ENCODE data around the gene ANAPC2. TPM values are rescaled to one million over a fixed set of nuclear protein-coding genes. Genes with fewer than 3 reads are reported as not detected.
"Not testable (repeated sequence)": the region's sequence is repeated elsewhere in the genome, so short reads cannot be mapped to it uniquely, and the experiment has no call there.

The ANAPC2 gene
- total RNA-seq, 1 experiment from 2014 or later = 23.5 TPM

GRCh38 chr9:137147091-137147792 is 41.1 kb downstream of the ANAPC2 start:
- no peak for DNase-seq (ENCODE audit: low read depth)

DNA sequence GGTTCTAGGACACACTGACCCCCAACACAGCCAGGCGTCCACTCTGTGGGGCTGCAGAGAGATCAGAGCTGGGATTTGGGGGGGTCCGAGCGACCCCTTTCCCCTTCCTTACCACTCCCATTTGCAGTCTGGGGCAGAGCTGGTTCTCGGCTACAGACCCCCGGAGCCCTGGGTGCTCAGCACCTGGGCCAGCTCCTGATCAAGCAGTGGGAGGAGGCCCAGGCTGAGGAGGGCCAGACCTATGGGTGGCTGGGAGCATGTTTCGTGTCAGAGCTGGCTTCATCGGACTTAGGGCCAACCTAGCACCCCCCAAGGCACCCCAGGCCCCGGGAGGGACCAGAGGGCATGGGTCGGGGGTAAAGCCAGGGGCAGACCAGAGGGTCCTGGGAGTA is 41.8 kb downstream of the ANAPC2 start:
- no peak for DNase-seq (ENCODE audit: low read depth)

DNA sequence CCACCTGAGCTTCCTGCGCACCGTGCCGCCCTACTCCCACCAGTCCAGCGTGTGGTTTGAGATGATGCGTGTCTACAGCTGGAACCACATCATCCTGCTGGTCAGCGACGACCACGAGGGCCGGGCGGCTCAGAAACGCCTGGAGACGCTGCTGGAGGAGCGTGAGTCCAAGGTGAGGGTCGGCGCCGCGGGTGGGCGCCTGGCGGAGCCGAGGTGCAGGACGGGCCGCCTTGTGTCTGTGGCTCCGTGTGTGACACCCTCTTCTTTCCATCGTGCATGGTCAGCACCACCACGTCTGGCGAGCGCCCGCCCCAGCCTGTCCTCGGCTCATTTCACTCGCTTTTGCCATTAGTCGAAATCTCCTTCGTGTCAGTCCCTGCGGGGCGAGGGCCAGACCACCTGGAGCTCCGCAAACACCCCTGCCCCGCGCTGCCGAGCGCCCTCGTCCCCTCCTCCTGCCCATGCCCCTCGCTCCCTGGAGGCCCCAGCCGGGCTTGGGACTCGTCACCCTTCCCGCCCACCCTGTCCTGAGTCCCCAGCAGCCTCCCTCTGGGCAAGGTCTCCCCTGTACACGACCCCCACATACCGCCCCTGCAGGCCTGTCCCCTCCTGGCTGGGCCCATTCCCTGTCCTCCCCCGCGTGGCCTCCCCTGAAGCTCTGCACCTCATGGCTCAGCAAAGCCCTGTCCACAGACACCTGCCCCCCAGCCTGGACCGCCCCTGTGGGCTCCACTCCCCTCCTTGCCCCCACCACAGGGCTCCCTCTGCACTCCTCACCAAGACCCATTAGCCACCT is 42.4 kb downstream of the ANAPC2 start:
- DNase-seq (ENCODE audit: low read depth) = no peak

DNA sequence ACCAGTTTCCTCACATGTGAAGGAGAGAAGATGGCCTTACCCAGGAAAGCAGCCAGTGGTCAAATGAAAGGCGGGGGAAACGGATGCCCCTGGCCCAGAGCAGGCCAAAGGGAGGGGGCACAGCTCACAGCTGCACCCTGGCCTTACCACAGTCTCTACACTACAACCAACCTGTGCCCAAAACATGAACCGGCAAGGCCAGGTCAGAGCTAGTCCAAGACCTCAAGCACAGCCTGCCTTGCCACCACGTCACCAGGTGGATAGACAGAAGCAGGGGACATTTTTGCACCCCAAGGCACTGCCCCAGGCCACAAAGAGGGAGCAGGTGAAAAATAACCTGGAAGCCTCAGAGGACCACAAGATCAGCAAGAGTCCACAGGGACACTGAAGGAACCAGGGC is 44.9 kb downstream of the ANAPC2 start:
- no peak for DNase-seq (ENCODE audit: low read depth)

- no peak for DNase-seq (ENCODE audit: low read depth)
Observed at GRCh38 chr9:137141976-137142936, 46.1 kb downstream of the ANAPC2 start.

DNA sequence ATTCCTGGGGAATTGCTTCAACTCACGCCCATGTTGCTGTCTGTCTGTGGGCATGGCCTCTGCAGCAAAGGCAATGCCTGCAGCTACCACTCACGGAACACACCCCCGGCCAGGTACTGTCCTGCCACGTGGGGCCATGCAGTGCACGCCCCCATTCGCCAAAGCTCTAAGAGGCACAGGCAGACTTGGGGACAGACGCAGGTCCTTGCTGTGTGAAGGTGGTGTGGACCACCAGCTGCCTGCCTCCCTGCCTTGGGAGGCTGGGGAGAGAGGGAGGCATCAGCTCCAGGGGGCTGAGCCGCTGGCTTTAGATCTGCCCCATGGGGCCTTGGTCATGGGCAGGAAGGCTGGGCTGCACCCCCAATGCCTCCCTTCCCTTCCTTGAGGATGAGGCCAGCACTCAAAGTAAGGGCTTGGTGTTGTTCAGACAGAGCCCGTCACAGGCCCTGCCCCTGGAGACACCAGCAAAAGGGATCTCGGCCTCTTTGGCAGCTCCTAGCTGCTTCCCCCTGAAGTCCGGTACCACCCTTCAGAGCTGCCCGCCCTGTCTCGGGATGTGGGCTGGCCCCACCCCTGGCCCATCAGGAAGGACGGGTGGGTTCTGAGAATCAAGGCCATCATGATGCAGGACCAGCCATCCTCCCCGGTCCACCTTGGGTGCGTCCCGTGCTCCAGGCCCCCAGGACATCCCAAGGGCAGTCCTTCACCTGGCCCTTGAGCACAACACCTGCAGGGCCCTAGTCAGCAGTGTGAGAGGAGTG is 47.1 kb downstream of the ANAPC2 start:
- no peak for DNase-seq (ENCODE audit: low read depth)

GRCh38 chr9:137140151-137141012 is 48.0 kb downstream of the ANAPC2 start:
- no peak for DNase-seq (ENCODE audit: low read depth)

DNA sequence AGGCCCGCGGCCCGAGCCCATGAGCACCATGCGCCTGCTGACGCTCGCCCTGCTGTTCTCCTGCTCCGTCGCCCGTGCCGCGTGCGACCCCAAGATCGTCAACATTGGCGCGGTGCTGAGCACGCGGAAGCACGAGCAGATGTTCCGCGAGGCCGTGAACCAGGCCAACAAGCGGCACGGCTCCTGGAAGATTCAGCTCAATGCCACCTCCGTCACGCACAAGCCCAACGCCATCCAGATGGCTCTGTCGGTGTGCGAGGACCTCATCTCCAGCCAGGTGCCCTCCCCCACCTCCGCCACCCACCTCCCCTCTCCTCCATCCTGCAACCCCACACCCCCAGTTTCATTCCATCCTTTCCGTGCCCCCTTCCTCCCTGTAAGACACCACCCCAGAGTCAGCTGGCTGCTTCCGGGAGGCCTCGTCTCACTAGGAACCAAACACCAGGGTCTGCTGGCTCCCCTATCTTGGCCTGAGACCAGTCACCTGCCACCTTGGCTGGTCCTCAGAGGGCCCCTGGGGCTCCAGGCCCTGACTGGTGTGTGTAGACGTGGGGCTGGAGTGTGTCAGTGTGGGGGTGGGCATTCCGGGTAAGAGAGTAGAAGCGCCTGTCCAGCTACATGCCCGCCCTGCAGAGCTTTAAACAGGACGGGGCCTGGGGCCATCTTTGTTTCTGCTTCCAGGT is 48.8 kb downstream of the ANAPC2 start:
- DNase-seq (ENCODE audit: low read depth) = no peak

GRCh38 chr9:137138722-137139467 is 49.5 kb downstream of the ANAPC2 start, which contains the start of gene GRIN1:
Gene GRIN1, plus strand, starts transcription at chr9:137139154. Its CDS starts 333 bp downstream, at chr9:137139487.
- DNase-seq (ENCODE audit: low read depth) = peak; percentile 59

DNA sequence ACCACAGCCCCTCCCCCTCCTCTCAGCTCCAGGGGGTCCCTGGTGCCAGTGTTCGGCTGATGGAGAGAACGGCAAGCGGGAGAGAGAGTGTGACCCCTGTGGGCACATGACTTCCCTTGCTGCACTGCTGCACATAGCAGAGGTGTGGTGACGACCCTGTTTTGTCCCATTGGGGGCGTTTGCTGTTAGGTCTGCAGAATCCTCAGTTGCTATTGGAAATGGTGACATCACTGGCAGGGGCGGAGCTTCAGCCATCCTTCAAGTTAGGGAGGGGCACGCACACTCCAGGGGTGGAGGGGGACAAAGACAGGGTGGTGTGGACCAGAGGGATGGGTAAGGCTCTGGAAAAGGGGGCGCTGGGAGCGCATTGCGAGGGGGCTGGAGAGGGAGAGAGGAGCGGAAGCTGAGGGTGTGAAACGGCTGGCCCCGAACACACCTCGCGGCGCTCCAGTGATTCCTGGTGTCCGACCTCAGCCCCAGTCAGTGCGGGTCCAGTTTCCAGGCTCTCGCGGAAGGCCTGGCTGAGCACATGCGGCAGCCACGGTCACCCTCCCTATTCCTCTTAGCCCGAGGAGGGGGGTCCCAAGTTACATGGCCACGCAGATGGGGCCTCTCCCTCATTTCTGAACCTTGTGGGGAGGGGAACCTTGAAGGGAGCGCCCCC is 50.2 kb downstream of the ANAPC2 start:
- DNase-seq (ENCODE audit: low read depth) = peak; percentile 62

DNA sequence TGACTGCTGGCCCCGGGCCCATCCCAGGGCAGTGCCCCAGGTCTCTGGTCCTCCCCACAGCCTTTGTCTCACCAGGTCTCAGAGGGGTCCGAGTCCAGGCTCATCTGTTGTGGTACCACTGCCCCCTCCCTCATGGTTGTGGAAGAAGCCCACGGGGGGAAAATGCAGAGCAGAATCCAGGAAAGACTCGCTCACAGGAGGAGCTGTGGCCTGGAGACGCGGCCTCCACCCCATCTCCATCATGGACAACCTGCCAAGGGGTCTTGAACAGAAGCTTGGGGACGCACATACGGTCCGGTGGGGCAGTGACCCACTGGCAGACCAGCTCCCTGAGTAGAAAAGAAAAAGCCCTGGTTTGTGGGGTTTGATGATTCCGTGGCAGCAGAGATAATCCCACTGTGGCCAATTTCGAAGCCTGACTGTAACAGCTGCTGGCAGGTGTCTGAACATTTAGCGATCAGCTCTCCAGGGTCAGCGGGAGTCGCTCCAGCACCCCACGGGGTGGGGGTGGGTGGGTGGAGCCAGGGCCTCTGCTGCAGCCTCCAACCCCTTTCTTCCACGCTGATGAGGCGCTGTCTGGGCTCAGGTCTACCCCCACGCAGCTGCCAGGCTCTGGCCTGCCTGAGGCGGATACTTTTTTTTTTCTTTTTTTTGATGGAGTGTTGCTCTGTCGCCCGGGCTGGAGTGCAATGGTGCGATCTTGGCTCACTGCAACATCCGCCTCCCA is 51.3 kb downstream of the ANAPC2 start:
- DNase-seq (ENCODE audit: low read depth) = no peak

GRCh38 chr9:137136261-137136880 is 52.0 kb downstream of the ANAPC2 start:
- DNase-seq (ENCODE audit: low read depth) = no peak

DNA sequence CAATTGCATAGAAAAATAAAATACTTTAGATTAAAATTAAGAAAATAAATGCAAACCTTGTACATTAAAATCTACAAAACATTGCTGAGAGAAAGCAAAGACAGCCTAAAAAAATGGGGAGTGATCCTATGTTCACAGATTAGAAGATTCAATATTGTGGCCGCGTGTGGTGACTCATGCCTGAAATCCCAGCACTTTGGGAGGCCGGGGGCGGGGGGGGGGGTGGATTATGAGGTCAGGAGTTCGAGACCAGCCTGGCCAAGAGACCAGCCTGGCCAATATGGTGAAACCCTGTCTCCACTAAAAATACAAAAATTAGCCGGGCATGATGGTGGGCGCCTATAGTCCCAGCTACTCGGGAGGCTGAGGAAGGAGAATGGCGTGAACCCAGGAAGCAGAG is 53.2 kb downstream of the ANAPC2 start:
- not testable (repeated sequence) for DNase-seq (ENCODE audit: low read depth)

DNA sequence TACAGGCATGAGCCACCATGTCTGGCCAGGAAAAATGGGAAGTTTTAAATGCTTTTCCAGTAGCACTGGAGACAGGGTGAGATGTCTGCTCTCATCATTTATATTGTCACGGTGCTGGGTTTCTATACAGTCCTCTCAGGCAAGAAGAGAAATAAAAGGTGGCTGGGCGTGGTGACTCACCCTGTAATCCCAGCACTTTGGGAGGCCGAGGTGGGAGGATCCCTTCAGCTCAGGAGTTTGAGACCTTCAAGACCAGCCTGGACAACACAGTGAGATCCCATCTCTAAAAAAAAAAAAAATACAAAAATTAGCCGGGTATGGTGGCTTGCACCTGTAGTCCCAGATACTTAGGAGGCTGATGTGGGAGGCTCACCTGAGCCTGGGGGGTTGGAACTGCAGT is 54.2 kb downstream of the ANAPC2 start:
- DNase-seq (ENCODE audit: low read depth) = peak; percentile 57

DNA sequence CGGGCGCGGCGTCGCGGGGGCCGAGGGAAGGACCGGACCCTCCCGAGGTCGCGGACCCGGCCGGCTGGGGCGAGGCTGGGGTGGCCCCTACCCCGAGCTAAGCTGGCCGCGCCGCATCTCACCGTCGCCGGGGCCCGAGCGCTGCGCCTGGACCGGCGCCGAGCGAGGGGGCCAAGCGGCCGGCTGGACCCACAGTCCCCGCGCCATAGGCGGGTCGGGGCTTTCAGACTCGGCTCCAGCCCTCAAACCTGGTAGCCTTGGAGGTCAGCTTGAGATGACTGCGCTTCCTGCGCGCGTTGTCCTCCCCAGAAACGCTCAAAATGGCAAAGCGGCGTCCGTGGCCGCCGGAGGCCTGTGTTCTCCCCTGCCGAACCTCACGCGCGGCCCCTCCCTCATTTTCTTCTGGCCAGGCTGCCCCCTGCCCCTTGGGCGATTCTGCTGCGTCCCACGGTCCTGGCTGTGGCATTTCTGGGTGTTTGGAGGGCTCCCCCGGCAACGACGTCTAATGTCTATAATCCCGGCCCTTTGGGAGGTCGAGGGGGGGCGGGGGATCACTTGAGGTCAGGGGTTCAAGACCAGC is 58.1 kb downstream of the ANAPC2 start:
- DNase-seq (ENCODE audit: low read depth) = peak; percentile 47

DNA sequence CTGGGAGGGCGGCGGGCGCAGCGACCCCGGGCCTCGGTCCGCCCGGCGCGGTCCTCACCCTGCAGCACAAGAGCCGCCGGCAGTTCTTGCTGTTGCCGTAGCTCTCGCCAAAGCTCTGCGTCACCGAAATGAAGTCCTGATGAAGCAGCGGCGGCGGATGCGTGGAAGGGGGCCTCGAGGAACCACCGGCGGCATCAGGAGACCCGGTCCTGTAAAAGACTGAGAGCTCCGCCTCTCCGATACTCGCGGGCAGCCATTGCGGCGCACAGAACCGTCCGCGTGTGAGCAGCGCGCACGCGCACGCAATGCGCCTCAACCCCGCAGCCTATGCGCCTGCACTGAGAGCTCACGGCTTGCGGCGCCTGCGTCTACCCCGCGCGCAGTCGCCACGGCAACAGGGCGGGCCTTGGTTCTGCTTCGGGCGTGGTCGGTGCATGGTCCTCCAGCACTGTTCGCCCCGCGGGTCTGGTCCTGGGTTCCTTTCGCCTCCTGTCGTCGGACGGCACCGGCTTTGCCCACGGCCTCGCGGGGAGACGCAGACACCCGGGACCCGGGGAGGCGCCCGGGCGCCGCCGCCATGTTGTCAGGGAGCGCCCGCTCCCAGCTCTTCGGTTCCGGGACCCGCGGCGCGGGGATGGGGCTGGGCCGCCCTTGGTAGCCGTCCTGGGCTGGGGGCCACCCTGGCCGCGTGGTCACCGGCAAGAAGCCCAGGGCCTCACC is 58.7 kb downstream of the ANAPC2 start:
- DNase-seq (ENCODE audit: low read depth) = peak; percentile 98
